Activated T-cell treated with anti-CD3 and anti-CD28 coated beads, Interleukin-2, amount 50 U/mL, for 48 hours (primary cell): Measurements from ENCODE around the gene SMCR8.
A peak's percentile ranks its signal among the peaks of the same experiment; 100 is the strongest.
"Not testable (repeated sequence)": the region's sequence is repeated elsewhere in the genome, so short reads cannot be mapped to it uniquely, and the experiment has no call there.

Source experiments
- DNase-seq, 2 experiments: peaks; one replicate each; pipeline ENCODE4 v3.0.0-alpha.2; 2020

SMCR8 gene

GRCh38 chr17:18319604-18320256, 4.6 kb downstream of the SMCR8 start:
- no peak for DNase-seq

- DNase-seq, result no peak
Measured at GRCh38 chr17:18320301-18320700, 5.2 kb downstream of the SMCR8 start.

DNA sequence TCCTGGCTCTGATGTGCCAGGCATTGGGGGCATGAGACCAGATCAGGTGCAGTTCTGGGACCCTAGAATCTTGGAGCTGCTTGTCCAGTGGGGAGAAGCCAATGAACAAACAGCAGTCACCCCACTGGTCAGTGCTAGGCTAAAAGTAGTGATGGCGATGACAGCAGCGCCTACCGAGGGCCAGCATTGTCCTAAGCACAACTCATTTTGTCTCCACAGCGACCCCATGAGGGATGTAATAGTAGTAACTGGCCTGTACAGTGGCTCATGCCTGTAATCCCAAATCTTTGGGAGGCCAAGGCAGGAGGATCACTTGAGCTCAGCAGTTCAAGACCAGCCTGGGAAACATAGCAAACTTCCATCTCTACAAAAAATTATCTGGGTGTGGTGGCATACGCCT, 6.2 kb downstream of the SMCR8 start:
- DNase-seq, result no peak

DNA sequence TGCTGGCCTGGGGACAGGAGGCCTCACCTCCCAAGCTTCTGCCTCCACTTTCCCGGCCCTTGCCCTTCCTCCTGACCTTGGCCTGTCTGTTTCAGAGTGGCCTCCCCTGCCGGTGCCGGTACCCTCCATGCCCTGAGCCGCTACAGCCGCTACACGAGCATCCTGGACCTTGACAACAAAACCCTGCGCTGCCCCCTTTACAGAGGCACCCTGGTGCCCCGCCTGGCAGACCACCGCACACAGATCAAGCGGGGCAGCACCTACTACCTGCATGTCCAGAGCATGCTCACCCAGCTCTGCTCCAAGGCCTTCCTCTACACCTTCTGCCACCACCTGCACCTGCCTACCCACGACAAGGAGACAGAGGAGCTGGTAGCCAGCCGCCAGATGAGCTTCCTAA, 7.4 kb downstream of the SMCR8 start:
- DNase-seq, result no peak

DNA sequence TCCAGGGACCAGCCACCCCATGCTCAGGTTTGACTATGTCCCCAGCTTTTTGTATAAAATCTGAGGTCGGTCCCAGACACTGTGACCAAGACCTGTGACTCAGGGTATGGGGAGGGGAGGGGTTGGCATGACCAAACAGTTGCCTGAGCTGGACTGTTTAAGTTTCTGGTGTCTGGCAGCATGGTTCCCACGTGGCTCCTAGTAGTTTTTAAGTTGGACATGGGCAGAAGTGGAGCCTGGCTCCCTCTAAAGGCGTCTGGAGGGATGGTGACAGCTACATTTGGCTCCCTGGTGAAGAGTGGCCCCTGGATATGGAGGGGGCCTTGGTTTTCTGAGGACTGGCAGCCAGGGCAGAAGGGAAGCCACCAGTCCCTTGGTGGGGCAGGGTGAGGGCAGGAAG, 7.9 kb downstream of the SMCR8 start:
- DNase-seq, result no peak

- no peak for DNase-seq
Measured at GRCh38 chr17:18323507-18324139, 8.5 kb downstream of the SMCR8 start.

- DNase-seq, result no peak
Measured at GRCh38 chr17:18324140-18325050, 9.3 kb downstream of the SMCR8 start.

DNA sequence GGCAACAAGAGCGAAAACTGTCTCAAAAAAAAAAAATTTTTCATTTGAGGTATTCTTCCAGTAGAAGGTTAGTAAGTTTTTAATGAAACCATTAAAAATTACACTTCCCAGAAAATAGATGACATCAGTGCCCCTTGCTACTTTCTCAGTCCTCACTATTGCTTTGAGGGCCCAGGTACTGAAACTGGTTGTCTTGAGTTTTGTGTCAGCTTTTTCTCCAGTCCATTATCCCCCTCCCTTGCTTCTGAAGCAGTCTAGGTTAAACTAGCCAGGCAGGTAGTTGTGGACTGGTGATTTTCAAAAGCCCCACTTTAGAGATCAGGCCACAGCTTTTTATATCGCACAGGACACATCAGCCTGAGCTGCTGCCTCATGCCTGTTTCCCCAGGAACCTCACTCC, 10.9 kb downstream of the SMCR8 start:
- no peak for DNase-seq

- no peak for DNase-seq
Measured at GRCh38 chr17:18326572-18326971, 11.5 kb downstream of the SMCR8 start.

DNA sequence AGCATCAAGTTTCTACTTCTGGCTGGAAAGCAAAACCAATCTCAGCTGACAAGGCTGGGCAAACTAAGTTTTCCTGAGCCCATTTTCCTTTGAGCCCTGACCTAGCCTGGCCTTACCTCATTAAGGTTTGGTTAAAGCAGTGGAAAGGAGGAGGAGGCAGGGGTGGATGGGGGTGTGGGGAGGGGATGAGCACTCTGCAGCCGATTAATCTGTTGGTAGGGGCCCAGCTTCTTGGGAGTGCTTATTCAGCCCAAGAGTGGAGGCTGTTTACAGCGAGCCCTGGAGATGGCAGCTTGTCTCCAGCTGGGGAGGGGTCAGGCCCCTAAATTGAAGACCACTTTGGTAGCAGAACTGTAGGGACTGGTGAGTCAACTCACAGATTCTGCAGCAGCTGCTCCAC, 12.0 kb downstream of the SMCR8 start:
- no peak for DNase-seq

GRCh38 chr17:18327556-18327955, 12.5 kb downstream of the SMCR8 start:
- no peak for DNase-seq

DNA sequence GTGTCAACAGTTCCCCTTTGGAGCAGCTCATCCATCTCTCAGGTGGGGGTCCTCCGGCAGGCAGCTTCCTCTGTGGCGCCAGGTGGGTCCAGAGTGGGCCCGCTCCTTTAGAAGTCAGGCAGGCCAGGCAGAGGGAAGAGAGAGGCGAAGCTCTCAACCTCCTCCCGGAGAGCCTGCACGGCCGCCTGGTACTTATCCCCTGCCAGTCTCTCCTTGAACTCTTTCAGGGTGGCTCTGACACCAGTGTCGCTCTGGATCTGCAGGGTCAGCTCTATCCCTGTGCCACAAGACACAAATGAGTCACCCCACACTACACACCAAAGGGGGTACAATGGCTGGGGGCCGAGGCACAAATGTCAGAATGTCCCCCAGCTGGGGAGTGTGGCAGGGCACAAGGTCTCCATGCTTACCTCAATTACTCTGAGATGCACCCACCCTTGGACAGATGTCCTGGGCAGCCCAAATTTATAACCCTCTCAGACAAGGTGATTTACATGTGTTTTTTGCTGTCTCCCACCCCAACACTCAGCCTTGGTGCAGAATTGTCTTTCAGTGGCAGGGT, 13.6 kb downstream of the SMCR8 start:
- DNase-seq, result no peak

DNA sequence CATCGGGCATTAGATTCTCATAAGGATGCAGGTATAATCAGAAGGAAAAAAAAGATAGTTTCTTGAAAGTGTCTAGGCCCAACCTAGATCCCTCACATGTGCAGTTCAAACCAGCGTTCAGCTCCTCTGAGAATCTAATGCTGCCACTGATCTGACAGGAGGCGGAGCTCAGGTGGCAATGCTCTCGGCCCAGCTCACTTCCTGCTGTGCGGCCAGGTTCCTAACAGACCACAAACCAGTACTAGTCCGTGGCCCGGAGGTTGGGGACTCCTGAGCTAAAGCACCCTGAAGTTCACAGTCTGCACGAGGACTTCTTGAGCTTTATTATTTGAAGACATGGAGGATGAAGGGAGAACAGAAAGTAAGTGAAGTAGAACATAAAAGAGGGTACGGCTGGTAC, 16.8 kb downstream of the SMCR8 start:
- DNase-seq, result no peak

DNA sequence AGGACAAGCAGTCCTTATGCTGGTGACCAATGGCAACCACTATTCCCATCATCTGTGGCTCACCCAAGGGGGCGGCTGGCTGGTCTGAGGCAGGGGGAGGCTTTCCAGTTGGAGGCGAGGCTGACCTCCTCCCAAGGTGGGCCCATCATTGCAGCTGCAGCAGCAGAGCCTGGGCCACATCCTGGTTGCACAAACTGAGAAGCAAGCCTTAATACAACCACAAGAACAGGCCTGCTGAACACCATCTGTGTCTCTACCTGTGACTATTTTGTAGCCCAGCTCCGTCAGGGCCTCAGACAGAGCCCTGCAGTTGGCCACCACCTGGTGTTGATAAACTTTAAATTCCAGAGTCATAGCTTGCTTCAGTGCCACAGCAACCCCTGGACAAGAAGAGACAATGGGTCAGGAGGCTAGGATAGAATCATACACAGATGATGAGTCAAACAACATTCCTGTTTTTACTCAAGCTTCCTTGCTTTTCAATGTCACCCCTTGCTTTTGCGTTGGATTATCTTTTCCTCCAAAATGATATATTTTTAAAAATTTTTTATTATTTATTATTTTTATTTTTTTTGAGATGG, 17.9 kb downstream of the SMCR8 start:
- no peak for DNase-seq

- not testable (repeated sequence) for DNase-seq
Measured at GRCh38 chr17:18338158-18338557, 23.1 kb downstream of the SMCR8 start.

GRCh38 chr17:18339933-18340332, 24.8 kb downstream of the SMCR8 start:
- no peak for DNase-seq

- DNase-seq, result no peak
Measured at GRCh38 chr17:18344021-18344420, 28.9 kb downstream of the SMCR8 start.

DNA sequence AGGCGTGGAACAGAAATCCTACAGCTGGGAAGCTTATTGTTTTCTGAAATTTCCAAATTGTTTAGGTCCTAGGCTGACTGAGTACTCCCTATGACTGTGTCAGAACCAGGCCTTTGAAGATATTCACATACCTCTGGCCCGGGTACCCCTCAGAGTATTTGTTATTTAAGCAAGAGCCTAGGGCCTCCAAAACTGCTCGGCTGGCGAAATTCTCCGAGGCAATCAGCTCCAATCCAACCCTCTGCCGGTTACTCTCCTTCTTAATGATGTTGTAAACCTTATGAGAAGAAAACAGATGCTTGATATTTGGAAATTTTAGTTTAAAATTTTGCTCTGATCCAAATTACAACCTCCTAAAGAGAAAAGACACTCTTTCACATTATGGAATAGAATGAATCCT, 38.4 kb downstream of the SMCR8 start:
- DNase-seq, result no peak

- no peak for DNase-seq
Measured at GRCh38 chr17:18356624-18357023, 41.5 kb downstream of the SMCR8 start.

DNA sequence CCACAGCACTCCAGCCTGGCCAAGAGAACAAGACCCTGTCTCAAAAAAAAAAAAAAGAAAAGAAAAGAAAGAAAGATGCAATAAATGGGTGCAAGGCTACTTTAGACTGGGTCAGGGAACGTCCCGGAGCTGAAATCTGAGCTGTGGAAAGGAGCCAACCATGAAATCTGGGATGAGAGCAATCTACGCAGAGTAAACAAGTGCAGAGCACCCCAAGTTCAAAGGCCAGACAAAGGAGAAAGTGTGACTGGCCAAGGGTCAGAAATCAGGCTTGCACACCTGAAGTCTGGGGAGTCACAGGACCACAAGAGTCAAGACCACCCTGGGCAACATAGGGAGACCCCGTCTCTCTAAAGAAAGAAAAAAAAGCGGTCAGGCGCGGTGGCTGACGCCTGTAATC, 45.4 kb downstream of the SMCR8 start:
- DNase-seq, result no peak

DNA sequence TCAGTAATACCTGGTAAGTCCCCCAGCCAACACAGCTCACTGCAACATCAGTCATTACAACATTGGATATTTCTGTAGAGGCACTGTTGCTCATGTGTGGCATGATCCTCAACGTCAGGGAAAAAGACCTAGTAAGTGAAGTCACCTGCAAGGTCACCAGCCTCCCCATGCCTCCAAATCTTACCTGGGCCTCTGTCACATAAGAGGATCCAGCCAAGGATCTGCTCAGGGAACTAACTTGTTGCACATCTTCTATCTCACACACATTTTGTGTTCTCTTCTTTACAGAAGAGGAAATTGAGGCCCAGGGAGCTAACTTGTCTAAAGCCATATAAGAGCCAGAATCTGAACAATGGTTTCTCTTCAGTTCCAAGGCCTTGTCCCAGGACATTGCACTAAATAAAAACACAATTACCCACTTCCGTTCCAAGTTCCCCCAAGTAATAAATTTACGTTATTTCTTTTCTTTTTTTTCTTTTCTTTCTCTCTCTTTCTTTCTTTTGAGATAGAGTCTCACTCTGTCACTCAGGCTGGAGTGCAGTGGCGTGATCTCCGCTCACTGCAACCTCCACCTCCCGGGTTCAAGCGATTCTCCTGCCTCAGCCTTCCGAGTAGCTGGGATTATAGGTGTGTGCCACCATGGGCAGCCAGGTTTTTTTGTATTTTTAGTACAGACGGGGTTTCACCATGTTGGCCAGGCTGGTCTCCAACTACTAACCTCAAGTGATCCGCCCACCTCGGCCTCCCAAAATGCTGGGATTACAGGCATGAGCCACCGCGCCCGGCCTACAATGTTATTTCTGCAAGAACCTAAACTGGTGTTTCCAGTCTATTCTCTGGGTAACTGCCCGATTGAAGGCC, 47.0 kb downstream of the SMCR8 start:
- no peak for DNase-seq

DNA sequence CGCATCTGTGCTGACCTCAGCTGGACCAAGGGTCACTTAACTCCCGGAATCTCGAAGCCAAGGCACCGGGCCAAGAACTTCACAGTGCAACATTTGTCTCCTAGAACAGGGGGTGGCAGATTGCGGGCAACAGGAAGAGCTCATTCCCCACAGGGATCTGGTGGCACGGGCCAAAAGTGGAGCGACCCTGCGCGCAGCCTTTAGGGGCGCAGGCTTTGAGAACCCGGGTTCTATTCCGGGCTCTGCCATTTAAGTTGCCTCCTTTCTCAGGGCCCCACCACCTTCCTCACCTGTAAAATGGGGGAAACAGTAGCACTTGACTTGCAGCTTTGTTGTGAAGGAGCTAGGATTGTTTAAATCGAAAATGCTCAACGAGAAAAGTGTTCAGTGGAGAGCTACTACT, 47.6 kb downstream of the SMCR8 start:
- peak in 1 of 2 experiments; percentile 38 for DNase-seq
